ENCODE measurements around the gene GART.

Gene GART

DNA sequence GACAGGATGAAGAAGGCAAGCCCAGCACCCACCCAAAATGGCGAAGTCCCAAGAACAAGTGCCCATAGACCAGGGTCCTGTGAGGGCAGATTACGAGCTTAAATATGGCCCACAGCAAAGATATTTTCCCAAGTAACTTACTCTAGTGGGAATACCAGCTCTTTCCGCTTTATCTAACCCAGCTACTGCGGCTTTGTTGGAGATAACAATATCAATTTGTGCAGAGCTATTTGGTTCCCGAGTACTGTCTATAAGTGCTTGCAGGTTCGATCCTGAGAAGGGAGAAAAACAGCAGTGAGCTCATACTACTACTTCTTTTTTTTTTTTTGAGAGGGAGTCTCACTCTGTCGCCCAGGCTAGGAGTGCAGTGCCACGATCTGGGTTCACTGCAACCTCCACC is 36.1 kb downstream of the GART start:
- no peaks in the 10 kb centered on the region for H3K4me1 ChIP-seq (ENCODE audit: insufficient read depth, low read length)
- H3K36me3 ChIP-seq (ENCODE audit: insufficient read depth, low read length) = peaks cover 20% of the 10 kb centered on the region
- H3K27ac ChIP-seq (ENCODE audit: low read depth, low read length) = no peak overlapping the region
- H3K9ac ChIP-seq (ENCODE audit: low read length) = no peak overlapping the region
- H3K4me3 ChIP-seq (ENCODE audit: low read depth in 1 of 2, low read length in 2 of 2) = no peak overlapping the region
- no peaks in the 10 kb centered on the region for H3K27me3 ChIP-seq (ENCODE audit: control insufficient read depth in 1 of 2, insufficient read depth in 2 of 2, low read length in 2 of 2)
- H3K9me3 ChIP-seq (ENCODE audit: low read length) = no peaks in the 10 kb centered on the region

DNA sequence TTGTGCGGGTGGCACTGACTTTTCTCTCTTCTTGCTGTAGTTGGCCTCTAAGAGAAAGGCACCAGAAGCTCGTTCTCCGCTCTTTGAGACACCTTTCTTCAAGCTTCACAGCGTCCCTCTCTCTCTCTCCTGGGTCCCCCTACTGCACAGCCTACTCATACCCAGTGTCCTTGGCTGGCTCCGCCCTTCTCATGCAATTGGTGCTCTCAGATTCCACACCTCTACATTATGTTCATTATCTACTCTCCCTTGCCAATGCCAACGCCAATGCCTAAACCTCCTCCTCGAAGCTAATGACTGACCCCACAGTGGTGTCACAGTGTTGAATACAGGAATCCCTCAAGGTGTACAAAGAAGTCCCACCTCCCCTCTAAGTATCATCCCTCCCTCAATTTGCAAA is 45.6 kb downstream of the GART start:
- no peak overlapping the region for H3K27ac ChIP-seq (ENCODE audit: low read depth, low read length)
- H3K4me3 ChIP-seq (ENCODE audit: low read depth in 1 of 2, low read length in 2 of 2) = no peak overlapping the region
- no peak overlapping the region for H3K9ac ChIP-seq (ENCODE audit: low read length)
- H3K4me1 ChIP-seq (ENCODE audit: insufficient read depth, low read length) = no peaks in the 10 kb centered on the region
- no peaks in the 10 kb centered on the region for H3K36me3 ChIP-seq (ENCODE audit: insufficient read depth, low read length)
- H3K27me3 ChIP-seq (ENCODE audit: control insufficient read depth in 1 of 2, insufficient read depth in 2 of 2, low read length in 2 of 2) = no peaks in the 10 kb centered on the region
- H3K9me3 ChIP-seq (ENCODE audit: low read length) = no peaks in the 10 kb centered on the region

DNA sequence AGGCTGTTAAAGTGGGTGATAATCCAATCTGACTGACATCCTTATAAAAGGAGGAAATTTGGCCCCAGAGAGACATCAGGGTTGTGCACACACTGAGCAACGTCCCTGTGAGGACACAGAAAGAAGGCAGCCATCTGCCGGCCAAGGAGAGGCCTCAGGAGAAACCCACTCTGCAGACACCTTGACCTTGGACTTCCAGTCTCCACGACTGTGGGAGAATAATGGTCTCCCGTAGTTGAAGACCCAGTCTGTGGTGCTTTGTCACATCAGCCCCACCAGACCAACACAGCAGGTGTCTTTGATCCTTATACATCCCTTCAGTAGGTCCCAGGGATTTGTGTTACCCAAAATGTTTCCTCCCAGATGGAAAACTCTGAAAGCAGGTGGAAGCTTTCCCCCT is 46.2 kb downstream of the GART start:
- H3K9me3 ChIP-seq (ENCODE audit: low read length) = no peaks in the 10 kb centered on the region
- H3K27ac ChIP-seq (ENCODE audit: low read depth, low read length) = no peak overlapping the region
- no peak overlapping the region for H3K9ac ChIP-seq (ENCODE audit: low read length)
- no peak overlapping the region for H3K4me3 ChIP-seq (ENCODE audit: low read depth in 1 of 2, low read length in 2 of 2)
- H3K27me3 ChIP-seq (ENCODE audit: control insufficient read depth in 1 of 2, insufficient read depth in 2 of 2, low read length in 2 of 2) = no peaks in the 10 kb centered on the region
- H3K36me3 ChIP-seq (ENCODE audit: insufficient read depth, low read length) = no peaks in the 10 kb centered on the region
- no peaks in the 10 kb centered on the region for H3K4me1 ChIP-seq (ENCODE audit: insufficient read depth, low read length)

DNA sequence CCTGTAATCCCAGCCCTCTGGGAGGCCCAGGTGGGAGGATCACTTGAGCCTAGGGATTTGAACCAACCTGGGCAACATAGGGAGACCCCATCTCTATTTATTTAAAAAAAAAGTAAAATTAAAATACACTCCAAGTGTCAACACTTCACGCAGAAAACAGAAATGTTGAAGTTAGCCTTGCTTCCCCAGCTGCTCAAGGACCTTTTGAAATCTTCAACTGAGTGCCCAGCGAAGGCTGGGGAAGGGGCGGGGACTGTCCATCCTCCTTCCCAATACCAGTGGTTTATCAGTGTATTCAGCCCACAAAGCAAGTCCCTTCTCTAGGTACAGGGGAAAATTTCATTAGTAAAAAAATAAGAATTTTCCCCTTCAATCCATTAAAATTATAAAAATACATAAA is 48.2 kb downstream of the GART start:
- Histone ChIP-seq H3K9ac (ENCODE audit: low read length) (no peak overlapping the region), H3K27me3 (ENCODE audit: control insufficient read depth in 1 of 2, insufficient read depth in 2 of 2, low read length in 2 of 2) (no peaks in the 10 kb centered on the region), H3K4me3 (ENCODE audit: low read depth in 1 of 2, low read length in 2 of 2) (no peak overlapping the region), H3K4me1 (ENCODE audit: insufficient read depth, low read length) (no peaks in the 10 kb centered on the region), H3K36me3 (ENCODE audit: insufficient read depth, low read length) (no peaks in the 10 kb centered on the region), H3K9me3 (ENCODE audit: low read length) (no peaks in the 10 kb centered on the region), H3K27ac (ENCODE audit: low read depth, low read length) (no peak overlapping the region)

DNA sequence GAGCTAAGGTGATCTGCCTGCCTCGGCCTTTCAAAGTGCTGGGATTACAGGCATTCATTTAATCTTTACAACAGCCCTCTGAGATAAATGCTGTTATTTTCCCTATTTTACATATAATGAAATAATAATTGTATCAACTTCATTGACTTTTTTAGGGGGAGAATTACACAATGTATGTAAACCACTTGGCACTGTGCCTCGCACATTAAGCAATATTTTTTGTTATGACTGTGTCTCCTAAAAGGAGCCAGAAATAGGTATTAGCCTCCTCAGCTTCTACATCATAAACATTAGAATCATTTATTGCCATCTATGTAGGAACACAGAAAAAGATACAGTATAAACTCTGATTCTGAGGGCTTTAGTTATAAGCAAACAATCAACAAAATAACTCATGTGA is 49.3 kb downstream of the GART start:
- Histone ChIP-seq H3K27me3 (ENCODE audit: control insufficient read depth in 1 of 2, insufficient read depth in 2 of 2, low read length in 2 of 2) (no peaks in the 10 kb centered on the region), H3K4me3 (ENCODE audit: low read depth in 1 of 2, low read length in 2 of 2) (no peak overlapping the region), H3K27ac (ENCODE audit: low read depth, low read length) (no peak overlapping the region), H3K36me3 (ENCODE audit: insufficient read depth, low read length) (no peaks in the 10 kb centered on the region), H3K9ac (ENCODE audit: low read length) (no peak overlapping the region), H3K9me3 (ENCODE audit: low read length) (no peaks in the 10 kb centered on the region), H3K4me1 (ENCODE audit: insufficient read depth, low read length) (no peaks in the 10 kb centered on the region)

DNA sequence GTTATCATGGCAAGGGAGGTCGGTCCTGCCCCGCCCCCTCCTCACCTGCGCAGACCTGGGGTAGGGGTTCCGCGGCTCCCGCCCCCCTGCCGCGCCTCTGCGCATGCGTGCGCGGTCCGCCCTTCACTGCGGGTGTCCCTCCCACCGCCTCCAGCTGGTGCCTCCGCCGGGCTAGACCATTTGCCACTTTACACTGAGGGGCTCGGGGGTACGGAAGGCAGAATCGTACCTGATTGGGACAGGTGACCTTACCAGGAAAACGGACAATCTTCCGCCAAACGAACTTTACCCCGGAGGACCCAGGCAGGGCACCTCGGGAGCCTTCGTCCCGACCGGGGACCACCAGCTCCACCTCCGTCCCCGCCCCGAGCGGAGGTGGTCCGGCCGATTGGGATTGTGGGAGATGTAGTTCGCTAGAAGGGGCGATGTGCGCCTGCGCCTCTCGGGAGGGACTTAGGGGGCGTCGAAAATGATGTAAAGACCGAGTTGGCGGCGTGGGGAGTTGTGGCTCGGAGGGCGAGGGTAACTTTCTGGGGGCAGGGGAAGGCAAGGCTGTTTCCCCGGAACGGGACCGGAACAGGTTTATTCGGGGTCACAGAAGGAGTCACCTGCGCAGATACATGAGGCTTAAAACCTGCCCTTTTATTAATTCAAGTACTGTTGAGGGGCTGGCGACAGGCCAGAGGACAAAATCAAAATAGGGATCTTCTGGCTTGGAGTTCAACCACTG is 50.4 kb downstream of the GART start, which contains the start of gene DNAJC28:
TSS of gene DNAJC28 (minus strand) at position 344 of the 730 bp plus-strand sequence. CDS start 2,323 bp downstream, outside the sequence.
- Histone ChIP-seq H3K4me3 (ENCODE audit: low read depth in 1 of 2, low read length in 2 of 2) (peak within 1 kb of the TSS; percentile 72 to 84), H3K4me1 (ENCODE audit: insufficient read depth, low read length) (no peaks in the 10 kb centered on the region), H3K27ac (ENCODE audit: low read depth, low read length) (peak within 1 kb of the TSS; percentile 77), H3K27me3 (ENCODE audit: control insufficient read depth in 1 of 2, insufficient read depth in 2 of 2, low read length in 2 of 2) (no peaks in the 10 kb centered on the region), H3K9ac (ENCODE audit: low read length) (peak within 1 kb of the TSS; percentile 18), H3K36me3 (ENCODE audit: insufficient read depth, low read length) (no peaks in the 10 kb centered on the region), H3K9me3 (ENCODE audit: low read length) (no peaks in the 10 kb centered on the region)

DNA sequence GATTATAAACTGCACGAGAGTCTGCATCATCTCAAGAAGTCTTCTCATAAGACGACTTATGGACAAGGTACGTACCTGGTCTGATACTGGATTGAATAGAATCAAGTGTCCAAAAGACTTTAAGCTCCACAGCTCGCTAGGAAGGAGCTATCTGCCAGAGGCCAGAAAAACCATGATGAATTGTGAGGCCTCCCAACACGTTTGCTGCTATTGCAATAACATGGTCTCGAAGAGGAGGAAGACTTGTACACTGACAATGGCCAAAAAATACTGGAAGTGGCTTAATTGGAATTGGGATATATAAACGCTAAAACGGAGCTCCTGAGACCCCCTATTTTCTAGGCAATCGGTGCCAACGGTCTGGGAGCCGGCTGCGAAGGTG is 50.9 kb downstream of the GART start:
- peak overlapping the region; percentile 77 for H3K27ac ChIP-seq (ENCODE audit: low read depth, low read length)

DNA sequence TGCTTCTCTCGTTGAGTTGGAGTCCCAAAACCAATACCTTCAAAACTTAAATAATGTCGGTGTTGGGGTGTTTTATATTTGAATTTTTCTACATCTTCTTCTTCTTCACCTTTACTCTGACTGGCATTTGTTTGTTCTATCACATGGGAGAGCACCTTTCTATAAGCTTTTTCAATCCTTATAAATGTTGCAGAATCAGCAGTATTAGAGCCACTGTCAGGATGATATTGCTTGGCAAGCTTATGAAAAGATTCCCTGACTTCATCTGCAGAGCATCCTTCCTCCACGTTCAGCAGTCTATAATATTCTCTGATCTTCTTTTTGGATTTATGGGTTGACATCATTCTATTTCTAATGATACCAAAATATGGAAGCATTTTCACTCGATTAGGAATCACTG is 53.0 kb downstream of the GART start:
- H3K36me3 ChIP-seq (ENCODE audit: insufficient read depth, low read length) = no peaks in the 10 kb centered on the region
- H3K4me1 ChIP-seq (ENCODE audit: insufficient read depth, low read length) = no peaks in the 10 kb centered on the region
- H3K27me3 ChIP-seq (ENCODE audit: control insufficient read depth in 1 of 2, insufficient read depth in 2 of 2, low read length in 2 of 2) = no peaks in the 10 kb centered on the region
- H3K9me3 ChIP-seq (ENCODE audit: low read length) = no peaks in the 10 kb centered on the region
- H3K27ac ChIP-seq (ENCODE audit: low read depth, low read length) = no peak overlapping the region
- no peak overlapping the region for H3K4me3 ChIP-seq (ENCODE audit: low read depth in 1 of 2, low read length in 2 of 2)
- no peak overlapping the region for H3K9ac ChIP-seq (ENCODE audit: low read length)

More for the DNA sequence above, 50.9 kb downstream of the GART start:
- Histone ChIP-seq H3K27me3 (ENCODE audit: control insufficient read depth in 1 of 2, insufficient read depth in 2 of 2, low read length in 2 of 2) (no peaks in the 10 kb centered on the region), H3K9me3 (ENCODE audit: low read length) (no peaks in the 10 kb centered on the region), H3K4me1 (ENCODE audit: insufficient read depth, low read length) (no peaks in the 10 kb centered on the region), H3K36me3 (ENCODE audit: insufficient read depth, low read length) (no peaks in the 10 kb centered on the region), H3K4me3 (ENCODE audit: low read depth in 1 of 2, low read length in 2 of 2) (peak overlapping the region; percentile 72 to 84), H3K9ac (ENCODE audit: low read length) (peak overlapping the region; percentile 18)

DNA sequence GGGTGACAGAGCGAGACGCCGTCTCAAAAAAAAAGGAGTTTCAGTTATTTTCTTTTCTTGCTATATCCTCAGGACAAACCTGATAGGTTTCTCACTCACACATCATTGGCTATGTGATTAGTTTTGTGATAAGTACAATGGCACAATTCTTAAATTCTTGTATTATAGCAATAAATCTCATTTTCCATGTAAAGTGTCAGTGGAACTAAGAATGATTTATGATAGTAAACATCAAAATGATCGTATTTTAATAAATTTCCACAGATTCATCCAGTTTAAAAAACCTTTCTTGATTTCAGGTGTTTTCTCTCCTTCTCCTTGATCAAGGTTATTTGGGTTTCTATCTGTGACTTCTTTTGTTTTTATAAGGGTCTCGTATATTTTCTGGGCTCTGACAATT is 53.9 kb downstream of the GART start:
- Histone ChIP-seq H3K9ac (ENCODE audit: low read length) (no peak overlapping the region), H3K27me3 (ENCODE audit: control insufficient read depth in 1 of 2, insufficient read depth in 2 of 2, low read length in 2 of 2) (no peaks in the 10 kb centered on the region), H3K27ac (ENCODE audit: low read depth, low read length) (no peak overlapping the region), H3K36me3 (ENCODE audit: insufficient read depth, low read length) (no peaks in the 10 kb centered on the region), H3K9me3 (ENCODE audit: low read length) (no peaks in the 10 kb centered on the region), H3K4me3 (ENCODE audit: low read depth in 1 of 2, low read length in 2 of 2) (no peak overlapping the region), H3K4me1 (ENCODE audit: insufficient read depth, low read length) (no peaks in the 10 kb centered on the region)

DNA sequence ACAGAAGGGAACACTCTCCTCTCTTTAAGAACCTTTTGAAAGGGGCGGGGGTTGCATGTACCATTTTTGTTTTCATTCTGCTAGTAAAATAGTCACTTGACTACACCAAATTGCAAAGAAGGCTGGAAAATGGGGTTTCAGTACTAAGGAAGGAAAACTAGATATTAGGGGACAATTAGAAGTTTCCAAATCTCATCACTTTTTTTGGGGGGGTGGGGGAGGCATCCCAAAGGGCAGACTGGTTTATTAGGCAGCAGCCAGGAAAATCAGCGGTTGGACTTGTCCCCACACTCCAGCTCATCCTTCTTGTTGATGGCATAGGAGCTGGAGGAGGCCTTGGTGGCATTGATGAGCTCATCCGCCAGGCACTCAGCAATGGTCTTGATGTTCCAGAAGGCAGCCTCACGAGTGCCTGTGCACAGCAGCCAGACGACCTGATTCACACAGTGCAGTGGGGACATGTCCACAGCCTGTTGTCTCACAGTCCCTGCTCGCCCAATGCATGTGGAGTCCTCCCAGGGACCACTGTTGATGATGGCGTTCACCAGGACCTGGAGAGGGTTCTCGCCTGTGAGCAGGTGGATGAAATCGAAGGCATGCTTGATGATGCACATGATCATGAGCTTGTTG is 60.5 kb downstream of the GART start:
- H3K9me3 ChIP-seq (ENCODE audit: low read length) = no peaks in the 10 kb centered on the region
- H3K27ac ChIP-seq (ENCODE audit: low read depth, low read length) = no peak overlapping the region
- peaks cover 13% of the 10 kb centered on the region for H3K4me1 ChIP-seq (ENCODE audit: insufficient read depth, low read length)
- H3K27me3 ChIP-seq (ENCODE audit: control insufficient read depth in 1 of 2, insufficient read depth in 2 of 2, low read length in 2 of 2) = no peaks in the 10 kb centered on the region
- H3K9ac ChIP-seq (ENCODE audit: low read length) = no peak overlapping the region
- H3K36me3 ChIP-seq (ENCODE audit: insufficient read depth, low read length) = no peaks in the 10 kb centered on the region
- H3K4me3 ChIP-seq (ENCODE audit: low read depth in 1 of 2, low read length in 2 of 2) = no peak overlapping the region

DNA sequence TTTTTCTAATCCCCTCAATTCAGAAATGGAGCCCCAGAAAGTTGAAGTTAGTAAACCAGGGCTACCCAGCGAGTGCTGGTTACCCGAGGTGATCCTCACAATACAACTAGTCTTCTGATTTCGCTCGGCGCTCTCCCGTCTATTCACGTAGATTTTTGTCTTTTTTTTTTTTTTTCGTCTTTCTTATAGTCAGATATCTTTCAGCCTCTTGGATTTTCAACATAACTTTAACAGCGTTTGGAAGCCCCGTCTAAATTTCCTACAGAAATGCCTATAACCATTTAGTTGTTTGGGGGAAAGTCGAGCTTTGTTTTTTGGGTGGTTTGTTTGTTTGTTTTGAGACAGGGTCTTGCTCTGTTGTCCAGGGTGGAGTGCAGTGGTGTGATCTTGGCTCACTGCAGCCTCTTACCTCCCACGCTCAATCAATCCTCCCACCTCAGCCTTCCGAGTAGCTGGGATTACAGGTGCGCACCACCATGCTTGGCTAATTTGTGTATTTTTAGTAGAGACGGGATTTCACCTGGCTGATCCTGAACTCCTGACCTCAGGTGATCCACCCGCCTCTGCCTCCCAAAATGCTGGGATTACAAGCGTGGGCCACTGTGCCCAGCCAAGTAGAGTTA is 61.3 kb downstream of the GART start:
- peaks cover 13% of the 10 kb centered on the region for H3K4me1 ChIP-seq (ENCODE audit: insufficient read depth, low read length)
- peak overlapping the region; percentile 79 to 83 for H3K4me3 ChIP-seq (ENCODE audit: low read depth in 1 of 2, low read length in 2 of 2)
- peak overlapping the region; percentile 92 for H3K27ac ChIP-seq (ENCODE audit: low read depth, low read length)
- peak overlapping the region; percentile 95 for H3K9ac ChIP-seq (ENCODE audit: low read length)
- no peaks in the 10 kb centered on the region for H3K36me3 ChIP-seq (ENCODE audit: insufficient read depth, low read length)
- H3K27me3 ChIP-seq (ENCODE audit: control insufficient read depth in 1 of 2, insufficient read depth in 2 of 2, low read length in 2 of 2) = no peaks in the 10 kb centered on the region
- no peaks in the 10 kb centered on the region for H3K9me3 ChIP-seq (ENCODE audit: low read length)

All from muscle layer of colon (tissue), 2 donors.